Ammon's horn (tissue), 1 donor: ENCODE measurements around the gene KCTD18.

Experiments
- DNase-seq: peaks from one replicate; pipeline ENCODE4 v3.0.0-alpha.2; 2016; ENCODE audit warnings: low spot score

KCTD18 gene

DNA sequence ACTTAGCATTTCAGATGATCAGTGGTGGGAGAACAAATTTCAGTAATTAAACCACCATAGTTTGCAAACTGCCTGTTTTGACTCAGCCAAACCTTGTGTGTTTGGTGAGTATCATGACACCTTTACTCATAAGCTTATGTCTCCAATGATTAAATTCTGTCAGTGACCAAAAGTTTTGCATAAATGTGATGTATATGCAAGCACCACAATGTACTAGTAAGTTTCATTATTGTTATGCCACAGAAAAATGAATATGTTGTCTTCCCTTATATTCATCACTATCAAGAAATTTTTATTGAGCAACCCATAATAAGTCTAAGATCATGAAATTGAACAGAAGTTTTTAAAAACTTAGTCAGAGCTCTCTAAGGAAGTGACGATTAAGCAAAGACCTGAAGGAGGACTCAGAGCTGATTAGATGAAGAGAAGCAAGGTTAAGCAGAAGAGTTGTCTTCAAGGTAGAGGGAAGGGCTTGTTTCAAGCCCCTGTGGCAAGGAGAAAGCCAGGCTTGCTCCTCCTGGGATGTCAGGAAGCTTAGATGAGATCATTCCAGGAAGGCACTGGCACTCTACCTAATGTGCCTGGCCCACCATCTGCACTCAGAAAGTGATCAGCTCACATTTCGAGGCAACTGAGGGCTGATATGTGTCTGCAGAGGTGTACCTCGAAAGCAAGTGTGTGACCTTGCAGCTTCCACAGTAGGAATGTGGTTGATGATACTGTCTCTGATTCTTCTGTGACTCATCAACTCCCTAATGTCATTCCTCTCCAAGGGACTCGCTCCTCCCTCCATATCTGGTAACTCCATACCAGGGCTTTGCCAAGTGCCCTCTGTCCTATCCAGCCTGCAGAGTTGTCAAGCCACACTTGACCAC lies 54.7 kb downstream of the KCTD18 start:
- no peak for DNase-seq

DNA sequence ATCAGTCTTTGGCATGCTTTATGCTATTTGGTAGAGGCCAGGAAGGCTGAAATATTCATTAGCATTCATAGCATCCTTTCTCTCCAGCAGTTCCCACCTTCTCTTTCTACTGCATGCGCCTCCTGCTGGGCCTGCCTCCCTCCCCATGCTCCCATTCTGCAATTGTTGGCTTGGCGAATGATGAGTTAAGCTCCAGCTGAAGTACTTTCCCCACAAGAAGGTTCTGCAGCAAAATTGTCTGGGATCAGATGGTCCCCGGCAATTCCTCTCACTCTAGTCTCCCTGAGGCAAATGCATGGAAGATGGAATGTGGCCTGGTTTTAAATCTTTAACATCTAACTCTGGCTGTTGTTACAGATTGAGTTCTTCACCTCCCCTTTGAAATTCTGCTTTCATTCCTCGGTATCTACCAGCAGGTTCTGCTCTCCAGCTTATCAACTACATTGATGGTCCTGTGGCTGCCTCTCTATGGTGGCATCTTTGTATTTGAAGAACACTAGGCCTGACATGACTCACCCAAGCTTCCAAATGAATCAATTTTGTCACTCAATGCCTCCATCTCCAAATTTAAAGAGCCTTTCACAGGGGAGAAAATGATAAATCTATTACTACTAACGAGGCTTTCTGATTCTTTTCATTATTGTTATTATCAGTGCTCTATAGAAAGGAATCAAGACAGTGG lies 55.9 kb downstream of the KCTD18 start:
- DNase-seq, result no peak

DNA sequence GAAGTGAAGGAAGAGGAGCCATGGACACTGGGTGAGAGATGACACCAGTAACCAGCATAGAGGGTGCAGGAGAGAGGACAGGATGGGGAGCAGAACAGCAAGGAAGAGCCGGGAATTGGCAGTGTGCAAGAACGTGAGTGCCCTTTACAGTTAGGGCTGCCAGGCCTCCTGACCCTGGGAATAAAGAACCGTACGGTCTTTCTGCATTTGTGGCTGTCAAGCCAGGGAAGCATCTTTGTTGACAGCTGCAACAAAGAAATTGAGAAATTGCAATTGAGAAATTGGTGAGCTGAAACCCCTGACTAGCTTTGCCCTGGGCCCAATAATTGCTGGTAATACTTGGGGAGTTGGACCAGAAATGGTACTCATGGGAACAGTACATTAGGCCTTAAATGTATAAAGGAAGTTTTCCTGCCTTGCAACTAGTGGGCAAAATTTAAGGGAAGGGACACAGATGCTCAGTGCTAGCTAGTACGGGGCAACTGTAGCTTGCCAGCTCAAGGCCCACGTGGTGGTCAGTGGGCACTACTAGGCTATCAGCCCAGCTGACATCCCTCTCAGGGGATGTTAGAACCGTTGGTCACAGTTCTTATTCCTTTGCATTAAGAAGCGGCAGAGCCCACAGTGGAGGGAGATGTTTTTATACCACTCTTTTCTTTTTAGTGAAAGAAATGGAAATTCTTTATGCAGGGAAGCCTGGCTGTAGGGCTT lies 56.6 kb downstream of the KCTD18 start:
- no peak for DNase-seq

DNA sequence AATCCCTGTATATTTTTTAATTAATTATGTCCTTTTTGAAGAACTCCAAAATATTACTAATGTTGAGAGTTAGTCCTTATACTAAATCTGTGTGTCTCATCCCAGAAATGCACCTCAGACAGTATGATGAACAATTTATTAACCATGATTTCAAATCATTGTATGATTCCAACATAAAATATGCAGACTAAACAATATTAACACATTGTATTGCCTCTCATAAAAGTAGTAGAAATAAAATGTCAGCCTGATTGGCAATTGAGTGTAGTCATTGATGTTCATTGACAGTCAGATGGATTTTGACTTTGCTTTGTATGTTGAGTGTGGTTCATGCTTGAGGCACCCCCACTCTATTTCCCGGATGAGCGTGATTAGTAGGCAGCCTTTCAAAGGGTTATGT lies 57.5 kb downstream of the KCTD18 start:
- no peak for DNase-seq

- no peak for DNase-seq
These were observed 58.4 kb downstream of the KCTD18 start for GRCh38 chr2:200451511-200451910.

DNA sequence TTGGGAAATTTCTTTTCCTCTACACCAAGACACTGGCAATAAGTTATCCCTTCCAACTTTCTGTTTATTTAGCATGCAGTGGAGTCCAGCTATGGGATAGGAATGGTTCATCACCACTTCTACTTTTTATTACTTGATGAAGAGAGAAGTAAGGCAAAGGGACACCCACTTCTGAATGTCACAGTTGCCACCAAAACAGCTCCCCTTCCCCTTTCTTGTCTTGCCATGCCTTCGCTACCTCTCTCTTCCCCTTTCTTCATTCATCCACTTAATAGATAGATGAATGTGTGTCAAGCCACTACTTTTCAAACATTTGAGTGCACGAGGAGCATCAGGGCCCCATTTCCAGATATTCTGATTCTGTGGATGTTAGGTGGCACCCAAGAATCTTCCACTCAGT lies 59.6 kb downstream of the KCTD18 start:
- DNase-seq, result no peak

DNA sequence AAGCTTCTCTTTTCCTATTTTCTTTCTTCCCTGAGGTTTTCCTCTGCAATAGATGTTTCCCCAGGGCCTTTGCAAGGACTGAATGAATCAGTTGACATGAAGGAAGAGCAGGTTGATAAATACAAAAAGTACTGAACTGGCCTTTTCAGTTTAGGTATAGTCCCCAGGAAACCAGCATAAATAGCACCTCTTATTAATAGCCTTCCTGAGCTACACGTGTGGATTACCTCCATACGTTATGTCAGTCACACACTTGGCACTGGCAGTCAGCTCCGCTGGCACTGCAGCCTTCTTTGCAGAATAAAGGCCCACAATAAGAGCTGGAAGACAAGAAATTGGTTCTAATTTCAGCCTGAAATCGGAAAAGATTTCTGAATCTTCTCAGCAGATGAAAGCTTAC lies 60.7 kb downstream of the KCTD18 start:
- DNase-seq, result no peak

DNA sequence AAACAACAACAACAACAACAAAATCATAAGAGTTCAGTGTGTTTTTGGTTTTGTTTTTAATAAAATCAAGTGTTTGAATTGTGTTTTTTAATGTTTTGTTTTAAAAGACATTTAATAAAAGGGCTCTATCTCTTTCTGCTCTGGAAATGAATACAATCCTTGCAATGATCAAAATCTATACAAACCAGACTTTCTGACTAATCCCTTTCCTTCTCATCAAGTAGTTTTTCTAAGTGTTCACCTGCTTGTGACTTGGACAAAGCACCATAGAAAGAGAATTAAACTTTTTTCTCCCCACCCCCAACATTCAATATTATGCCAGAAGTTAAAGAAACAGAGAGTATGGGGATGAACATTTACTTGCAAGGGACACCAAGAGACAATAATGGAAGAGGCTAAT lies 61.4 kb downstream of the KCTD18 start:
- no peak for DNase-seq

- no peak for DNase-seq
These were observed 62.6 kb downstream of the KCTD18 start for GRCh38 chr2:200447139-200447855.

DNA sequence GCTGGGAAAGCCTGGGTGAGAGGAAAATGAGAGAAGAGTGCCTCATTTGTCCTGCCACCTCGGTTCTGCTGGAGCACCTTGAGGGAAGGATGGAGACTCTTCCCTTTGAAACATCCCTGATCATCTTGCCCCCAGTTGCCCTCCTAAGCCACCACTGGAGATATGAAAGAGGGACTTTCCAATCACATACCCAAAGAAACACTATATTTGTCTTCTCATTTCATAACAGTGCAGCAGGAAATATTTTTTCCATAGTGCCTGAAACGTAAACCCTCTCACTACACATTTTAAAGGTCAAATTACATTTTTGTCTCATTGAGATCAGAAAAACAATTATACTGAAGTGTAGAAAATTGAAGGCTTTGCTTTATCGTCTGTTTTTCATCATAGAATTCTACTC lies 63.3 kb downstream of the KCTD18 start:
- DNase-seq, result no peak

DNA sequence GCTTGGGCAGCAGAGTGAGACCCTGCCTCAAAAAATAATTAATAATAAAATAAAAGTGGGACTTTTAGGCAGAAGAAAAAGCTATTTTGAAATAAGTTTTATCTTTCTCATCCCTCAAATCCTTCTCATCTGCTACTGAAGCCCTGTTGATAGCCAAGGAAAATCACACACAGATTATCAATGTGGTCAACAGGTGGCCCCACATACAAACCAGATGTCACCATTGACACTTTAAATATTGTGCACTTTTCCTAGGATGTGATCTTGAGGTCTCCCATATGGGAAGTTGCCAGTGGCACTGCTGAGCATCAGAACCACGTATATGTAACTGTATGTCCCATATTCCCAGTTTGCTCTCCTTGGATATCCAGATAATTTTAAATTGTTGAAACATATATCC lies 64.6 kb downstream of the KCTD18 start:
- DNase-seq, result no peak

GRCh38 chr2:200444530-200444929 lies 65.3 kb downstream of the KCTD18 start:
- no peak for DNase-seq

- no peak for DNase-seq
These were observed 66.0 kb downstream of the KCTD18 start for GRCh38 chr2:200443916-200444315.

- no peak for DNase-seq
These were observed 66.5 kb downstream of the KCTD18 start for GRCh38 chr2:200443376-200443775.

GRCh38 chr2:200442471-200442870 lies 67.4 kb downstream of the KCTD18 start:
- no peak for DNase-seq

DNA sequence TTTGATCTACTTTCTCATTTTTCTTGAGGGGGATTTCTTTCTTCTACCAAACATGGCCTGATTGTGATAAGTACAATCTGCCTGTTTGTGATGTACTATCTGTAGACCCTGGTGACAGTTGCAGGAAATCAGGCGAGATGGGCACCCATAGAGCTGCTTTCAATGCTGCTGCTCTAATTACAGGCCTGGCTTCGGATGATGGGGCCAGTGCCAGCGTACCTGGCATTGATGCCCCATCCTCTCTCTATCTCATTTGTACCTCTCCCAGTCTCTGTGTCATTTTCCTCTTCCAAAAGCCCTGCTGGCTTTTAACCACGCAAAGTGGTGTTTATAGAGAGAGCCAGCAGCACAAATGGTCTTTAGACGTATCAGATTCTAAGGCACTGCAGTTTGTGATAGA lies 69.9 kb downstream of the KCTD18 start:
- DNase-seq, result no peak
